ENCODE data around the gene PDE1C.

PDE1C gene

DNA sequence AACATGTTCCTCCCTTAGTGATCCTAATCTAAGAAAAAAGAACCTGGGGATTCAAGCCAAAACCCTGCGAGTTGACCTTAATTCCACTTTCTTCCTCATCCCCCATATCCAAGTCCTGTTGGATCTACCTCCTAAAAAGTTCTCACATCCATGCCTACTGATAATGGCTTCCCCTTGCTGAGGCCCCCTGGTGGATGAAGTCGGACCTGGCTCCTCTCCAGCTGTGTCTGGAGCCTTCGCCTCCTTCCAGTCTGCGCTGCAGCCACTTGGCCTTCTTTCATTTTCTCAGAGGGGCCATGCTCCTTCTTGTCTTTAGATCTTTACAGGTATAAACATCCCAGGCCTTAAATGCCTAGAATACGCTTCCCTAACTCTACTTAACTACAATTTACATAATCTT lies 8.1 kb downstream of the PDE1C start:
- in situ Hi-C loops (cut with HindIII; ENCODE audit: low sequenced_read_pairs) = no loop called here
- DNase-seq (ENCODE audit: low read depth, low spot score) = peak; percentile 49
- TF ChIP-seq, protein P1, sequence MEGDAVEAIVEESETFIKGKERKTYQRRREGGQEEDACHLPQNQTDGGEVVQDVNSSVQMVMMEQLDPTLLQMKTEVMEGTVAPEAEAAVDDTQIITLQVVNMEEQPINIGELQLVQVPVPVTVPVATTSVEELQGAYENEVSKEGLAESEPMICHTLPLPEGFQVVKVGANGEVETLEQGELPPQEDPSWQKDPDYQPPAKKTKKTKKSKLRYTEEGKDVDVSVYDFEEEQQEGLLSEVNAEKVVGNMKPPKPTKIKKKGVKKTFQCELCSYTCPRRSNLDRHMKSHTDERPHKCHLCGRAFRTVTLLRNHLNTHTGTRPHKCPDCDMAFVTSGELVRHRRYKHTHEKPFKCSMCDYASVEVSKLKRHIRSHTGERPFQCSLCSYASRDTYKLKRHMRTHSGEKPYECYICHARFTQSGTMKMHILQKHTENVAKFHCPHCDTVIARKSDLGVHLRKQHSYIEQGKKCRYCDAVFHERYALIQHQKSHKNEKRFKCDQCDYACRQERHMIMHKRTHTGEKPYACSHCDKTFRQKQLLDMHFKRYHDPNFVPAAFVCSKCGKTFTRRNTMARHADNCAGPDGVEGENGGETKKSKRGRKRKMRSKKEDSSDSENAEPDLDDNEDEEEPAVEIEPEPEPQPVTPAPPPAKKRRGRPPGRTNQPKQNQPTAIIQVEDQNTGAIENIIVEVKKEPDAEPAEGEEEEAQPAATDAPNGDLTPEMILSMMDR (IDR thresholded peaks at IDR 0.05; ENCODE audit: low read depth, low read length) = peak; percentile 51
- H3K4me3 ChIP-seq (ENCODE audit: low read depth, low read length) = no peak overlapping the region

DNA sequence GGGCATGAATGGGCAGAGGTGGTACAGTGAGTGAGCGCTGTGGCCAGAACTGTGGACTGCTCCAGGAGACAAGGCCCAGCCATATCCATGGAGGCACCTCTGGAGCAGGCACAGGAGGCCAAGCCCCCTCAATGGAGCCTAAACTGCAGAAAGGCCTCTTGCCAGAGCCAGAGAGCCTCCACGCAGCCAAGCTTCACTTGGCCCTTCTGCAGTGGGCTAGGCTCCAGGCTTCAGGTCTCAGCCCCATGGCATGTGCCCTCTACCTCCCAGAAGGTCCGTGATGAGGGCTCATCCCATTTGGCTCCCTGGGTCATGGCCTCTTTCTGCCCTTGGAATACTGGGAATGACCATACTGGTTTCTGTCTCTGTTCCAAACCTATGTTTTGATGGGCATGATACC lies 8.9 kb downstream of the PDE1C start:
- H3K4me3 ChIP-seq (ENCODE audit: low read depth, low read length) = no peak overlapping the region
- TF ChIP-seq, protein P1 (IDR thresholded peaks at IDR 0.05; ENCODE audit: low read depth, low read length) = no peak
- no peak for DNase-seq (ENCODE audit: low read depth, low spot score)
- in situ Hi-C loops (cut with HindIII; ENCODE audit: low sequenced_read_pairs) = no loop called here

DNA sequence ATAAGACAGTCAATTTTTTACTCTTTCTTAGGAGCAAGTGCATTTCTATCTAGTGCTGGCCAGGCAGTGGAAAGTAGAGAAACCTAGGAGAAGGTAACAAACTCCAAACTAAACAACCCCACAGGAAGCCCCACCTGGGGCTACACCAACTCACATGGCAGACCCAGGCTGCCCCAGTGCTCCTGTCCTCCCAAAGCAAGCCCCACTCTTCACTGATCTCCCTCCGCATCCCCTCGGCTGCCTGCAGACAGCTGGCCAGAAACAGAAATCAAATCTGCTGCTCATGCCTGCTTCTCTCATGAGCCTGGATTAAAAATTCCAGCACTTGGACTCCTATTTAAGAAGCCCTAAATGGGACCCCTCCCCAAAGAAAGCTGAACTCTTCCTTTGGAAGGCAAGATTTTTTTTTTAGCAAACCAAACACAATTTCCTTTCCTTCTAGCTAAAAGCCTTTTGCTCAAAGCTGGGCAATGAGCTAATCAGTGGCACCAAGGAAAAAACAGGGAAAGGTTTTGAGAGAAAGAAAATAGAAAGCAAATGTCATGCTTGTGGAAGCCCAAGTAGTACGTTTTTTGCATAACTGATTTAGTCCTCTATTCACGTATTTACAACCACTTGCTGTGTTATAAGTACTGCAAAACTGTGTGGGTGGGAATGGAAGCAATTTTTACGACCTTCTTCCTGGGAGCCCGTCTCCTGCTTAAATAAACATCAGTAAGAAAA lies 10.8 kb downstream of the PDE1C start:
- TF ChIP-seq, protein P1 (IDR thresholded peaks at IDR 0.05; ENCODE audit: low read depth, low read length) = no peak
- DNase-seq (ENCODE audit: low read depth, low spot score) = peak; percentile 72
- in situ Hi-C loops (cut with HindIII; ENCODE audit: low sequenced_read_pairs) = no loop called here
- H3K4me3 ChIP-seq (ENCODE audit: low read depth, low read length) = peak overlapping the region; percentile 21

GRCh38 chr7:32058002-32058401 lies 12.2 kb downstream of the PDE1C start:
- TF ChIP-seq, protein P1 (IDR thresholded peaks at IDR 0.05; ENCODE audit: low read depth, low read length) = no peak
- no peak for DNase-seq (ENCODE audit: low read depth, low spot score)
- in situ Hi-C loops (cut with HindIII; ENCODE audit: low sequenced_read_pairs) = no loop called here
- no peak overlapping the region for H3K4me3 ChIP-seq (ENCODE audit: low read depth, low read length)

- H3K4me3 ChIP-seq (ENCODE audit: low read depth, low read length) = no peak overlapping the region
- TF ChIP-seq, protein P1 (IDR thresholded peaks at IDR 0.05; ENCODE audit: low read depth, low read length) = no peak
- no peak for DNase-seq (ENCODE audit: low read depth, low spot score)
- in situ Hi-C loops (cut with HindIII; ENCODE audit: low sequenced_read_pairs) = no loop called here
These were observed 13.4 kb downstream of the PDE1C start for GRCh38 chr7:32056767-32057166.

DNA sequence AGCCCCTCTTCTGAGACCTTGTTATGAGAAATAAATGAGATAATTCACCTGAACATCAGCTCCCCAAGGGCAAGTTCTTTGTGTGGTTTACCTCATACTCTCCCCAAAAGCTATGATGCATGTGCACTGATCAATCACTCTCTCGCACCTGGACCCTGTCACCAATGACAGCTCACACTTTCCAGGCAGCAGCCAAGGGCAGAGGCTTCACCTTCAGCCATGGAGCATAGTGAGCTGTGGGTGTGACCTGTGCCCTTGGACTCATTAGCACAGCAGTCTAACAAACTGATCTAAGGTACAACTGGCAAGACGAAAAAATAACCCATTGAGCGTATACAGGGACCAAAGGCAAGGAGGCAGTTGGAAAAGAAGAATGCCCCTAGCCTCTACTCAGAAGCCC lies 17.0 kb downstream of the PDE1C start:
- no peak overlapping the region for H3K4me3 ChIP-seq (ENCODE audit: low read depth, low read length)
- in situ Hi-C loops (cut with HindIII; ENCODE audit: low sequenced_read_pairs) = no loop called here
- TF ChIP-seq, protein P1 (IDR thresholded peaks at IDR 0.05; ENCODE audit: low read depth, low read length) = no peak
- no peak for DNase-seq (ENCODE audit: low read depth, low spot score)

All from astrocyte of the spinal cord (primary cell).